Measurements from ENCODE around the gene UNK.

The UNK gene

DNA sequence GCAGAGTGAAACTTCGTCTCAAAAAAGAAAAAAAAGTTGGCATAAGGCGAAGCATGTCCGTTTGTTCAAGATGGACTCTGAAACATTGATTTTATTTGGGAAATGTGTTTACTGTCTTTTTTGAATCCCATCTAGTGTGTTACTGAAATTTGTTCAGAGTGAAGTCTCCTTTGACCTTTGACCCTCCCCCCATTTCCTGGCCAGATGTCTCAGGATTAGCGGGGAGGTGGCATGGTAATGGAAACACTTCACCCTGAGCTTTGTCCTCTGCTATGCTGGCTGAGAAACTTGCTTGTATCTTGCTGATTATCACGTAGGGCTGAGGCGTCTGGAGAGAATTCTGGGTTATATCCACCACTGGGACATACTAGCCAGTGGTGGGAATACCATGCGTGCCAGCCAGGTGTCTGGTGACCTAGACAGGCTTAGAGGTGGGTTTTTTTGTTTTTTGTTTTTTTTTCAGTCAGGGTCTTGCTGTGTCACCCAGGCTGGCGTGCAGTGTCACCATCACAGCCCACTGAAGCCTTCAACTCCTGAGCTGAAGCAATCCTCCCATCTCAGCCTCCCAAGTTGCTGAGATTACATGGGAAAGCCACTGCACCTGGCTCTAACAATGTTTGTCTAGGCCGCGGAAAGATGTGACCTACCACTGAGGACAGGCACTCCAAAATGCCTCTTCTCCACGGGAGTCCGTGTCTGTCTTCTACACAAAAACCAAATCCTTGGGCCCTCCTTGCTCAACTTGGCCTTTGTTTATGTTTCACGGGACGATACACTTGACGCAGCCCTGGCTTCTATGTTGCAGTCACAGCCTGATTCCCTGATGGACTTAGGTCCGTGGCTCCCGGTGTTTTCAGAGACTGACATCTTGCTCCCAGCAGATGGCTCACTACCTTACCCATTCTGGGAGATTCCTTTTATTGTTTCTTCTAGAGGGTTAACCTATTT lies 13.0 kb upstream of the UNK start:
- TF ChIP-seq, protein P1, sequence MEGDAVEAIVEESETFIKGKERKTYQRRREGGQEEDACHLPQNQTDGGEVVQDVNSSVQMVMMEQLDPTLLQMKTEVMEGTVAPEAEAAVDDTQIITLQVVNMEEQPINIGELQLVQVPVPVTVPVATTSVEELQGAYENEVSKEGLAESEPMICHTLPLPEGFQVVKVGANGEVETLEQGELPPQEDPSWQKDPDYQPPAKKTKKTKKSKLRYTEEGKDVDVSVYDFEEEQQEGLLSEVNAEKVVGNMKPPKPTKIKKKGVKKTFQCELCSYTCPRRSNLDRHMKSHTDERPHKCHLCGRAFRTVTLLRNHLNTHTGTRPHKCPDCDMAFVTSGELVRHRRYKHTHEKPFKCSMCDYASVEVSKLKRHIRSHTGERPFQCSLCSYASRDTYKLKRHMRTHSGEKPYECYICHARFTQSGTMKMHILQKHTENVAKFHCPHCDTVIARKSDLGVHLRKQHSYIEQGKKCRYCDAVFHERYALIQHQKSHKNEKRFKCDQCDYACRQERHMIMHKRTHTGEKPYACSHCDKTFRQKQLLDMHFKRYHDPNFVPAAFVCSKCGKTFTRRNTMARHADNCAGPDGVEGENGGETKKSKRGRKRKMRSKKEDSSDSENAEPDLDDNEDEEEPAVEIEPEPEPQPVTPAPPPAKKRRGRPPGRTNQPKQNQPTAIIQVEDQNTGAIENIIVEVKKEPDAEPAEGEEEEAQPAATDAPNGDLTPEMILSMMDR (IDR thresholded peaks at IDR 0.05; ENCODE audit: extremely low read depth, missing control alignments): no peak
- no peak for DNase-seq (ENCODE audit: low spot score)

DNA sequence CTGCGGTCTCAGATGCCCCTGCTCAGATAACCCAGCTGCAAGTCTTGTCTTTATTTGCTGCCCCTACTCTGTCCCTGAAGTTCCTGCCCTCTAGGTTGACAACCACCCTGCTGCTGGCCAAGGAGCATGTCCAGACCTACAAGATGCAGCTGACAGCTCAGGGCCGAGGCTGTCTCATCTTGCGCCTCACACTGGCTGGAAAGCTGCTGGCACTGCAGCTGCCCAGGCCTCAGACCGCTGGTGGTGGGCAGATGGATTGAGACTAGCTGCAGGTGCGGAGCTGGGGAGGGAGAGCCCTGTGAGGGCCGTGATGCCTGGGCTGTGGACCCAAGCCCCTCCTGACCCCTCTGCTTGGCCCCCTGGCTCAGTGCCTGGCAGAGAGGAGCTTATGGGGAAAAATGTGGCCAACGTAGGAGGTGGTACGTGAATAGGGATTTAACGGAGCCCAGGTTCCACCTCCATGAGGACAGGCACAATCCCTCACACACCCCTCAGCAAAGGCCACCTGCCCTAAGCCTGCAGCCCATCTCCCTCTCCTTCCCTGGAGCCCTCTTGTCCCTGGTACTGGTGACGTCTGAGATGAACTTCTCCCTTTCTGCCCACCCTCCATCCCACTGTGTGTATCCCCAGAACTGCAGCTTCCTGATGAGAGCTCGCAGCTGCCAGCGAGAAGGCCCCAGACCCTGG lies 11.3 kb upstream of the UNK start:
- TF ChIP-seq, protein P1 (IDR thresholded peaks at IDR 0.05; ENCODE audit: extremely low read depth, missing control alignments): no peak
- no peak for DNase-seq (ENCODE audit: low spot score)

DNA sequence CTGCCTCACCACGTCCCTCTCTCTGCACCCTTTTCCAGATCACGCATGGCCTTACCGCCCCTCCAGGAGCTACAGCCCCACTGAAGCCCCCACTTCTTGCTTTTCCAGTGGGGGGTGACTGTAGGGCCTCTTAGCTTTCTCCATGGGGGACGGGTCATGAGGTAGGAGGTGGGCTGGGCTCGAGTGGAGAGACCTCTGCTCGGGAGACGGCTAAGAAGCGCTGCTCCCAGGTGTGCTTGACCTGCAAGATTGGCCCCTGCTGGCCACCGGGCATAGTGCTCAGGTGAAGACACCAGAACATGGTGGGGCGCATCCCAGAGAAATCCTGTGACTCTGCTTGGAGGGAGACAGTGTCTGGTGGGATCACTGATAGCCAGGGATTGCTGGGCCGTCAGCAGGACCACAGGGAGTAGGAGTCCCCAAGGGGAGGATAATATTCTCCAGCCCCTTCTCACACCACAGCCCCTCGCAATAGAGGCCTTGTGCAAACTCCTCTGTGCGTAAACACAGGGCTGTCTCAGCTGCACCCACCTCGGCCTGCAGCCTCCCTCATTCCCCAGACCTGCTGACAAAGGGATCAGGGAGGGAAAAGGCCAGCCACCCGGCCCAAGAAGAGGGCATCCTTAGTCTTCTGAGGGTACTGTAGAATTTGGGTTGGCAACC lies 10.7 kb upstream of the UNK start:
- TF ChIP-seq, protein P1 (IDR thresholded peaks at IDR 0.05; ENCODE audit: extremely low read depth, missing control alignments): no peak
- DNase-seq (ENCODE audit: low spot score): no peak

DNA sequence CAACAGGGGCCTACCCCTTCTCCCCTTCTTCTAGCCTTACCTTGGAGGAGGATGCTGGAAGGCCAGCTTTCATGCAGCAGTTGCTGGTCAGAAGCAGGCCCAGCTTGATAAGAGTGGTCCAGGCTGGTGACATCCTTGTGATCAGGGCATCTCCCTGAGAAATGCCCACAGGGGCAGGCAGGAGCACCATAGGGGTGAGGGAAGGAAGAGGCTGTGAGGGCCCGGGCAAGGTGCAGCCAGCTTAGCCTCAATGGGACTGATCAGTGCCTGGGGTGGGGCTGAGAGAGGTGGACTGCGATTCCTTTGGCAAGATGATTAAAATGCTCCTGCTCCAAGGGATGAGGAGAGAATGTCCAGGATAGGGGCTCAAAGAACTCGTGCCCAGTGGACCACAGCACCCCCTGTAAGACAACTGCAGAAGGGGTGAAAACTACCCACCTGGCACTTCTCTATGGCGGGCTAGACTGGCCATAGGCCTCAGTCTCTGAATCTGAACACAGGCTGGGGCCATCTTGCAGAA lies 10.1 kb upstream of the UNK start:
- TF ChIP-seq, protein P1 (IDR thresholded peaks at IDR 0.05; ENCODE audit: extremely low read depth, missing control alignments): no peak
- no peak for DNase-seq (ENCODE audit: low spot score)

DNA sequence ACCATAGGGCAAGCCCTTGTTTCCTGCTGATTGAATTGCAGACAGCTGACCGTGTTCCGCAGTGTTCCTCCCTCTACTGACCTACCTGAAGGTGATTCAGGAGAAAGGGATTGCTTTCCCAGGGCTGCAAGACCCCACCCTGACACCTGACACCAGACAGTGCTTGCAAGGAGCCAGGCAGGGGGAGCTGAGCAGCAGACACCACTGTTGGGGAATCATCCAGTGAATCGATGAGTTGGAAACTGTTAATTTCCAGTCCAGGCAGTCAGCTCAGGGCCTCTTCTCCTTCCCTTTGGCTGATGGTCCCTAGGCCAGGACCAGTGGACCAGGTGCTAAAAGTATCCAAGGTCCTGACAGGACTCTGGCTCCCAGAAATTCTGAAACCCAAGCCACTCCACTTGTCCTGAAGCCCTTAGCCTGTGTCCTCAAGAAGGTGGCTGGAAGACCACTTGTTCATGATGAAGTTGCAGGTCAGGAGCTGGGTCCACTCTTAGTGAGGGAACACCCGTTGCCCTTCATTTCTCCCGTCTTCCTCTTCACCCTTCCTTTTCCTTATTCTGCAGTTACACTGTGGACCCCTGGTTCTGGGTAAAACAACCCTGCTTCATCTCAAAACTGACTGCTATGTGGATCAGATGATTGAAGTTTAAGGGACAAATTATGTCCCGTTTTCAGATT lies 9.5 kb upstream of the UNK start:
- TF ChIP-seq, protein P1 (IDR thresholded peaks at IDR 0.05; ENCODE audit: extremely low read depth, missing control alignments): no peak
- no peak for DNase-seq (ENCODE audit: low spot score)

DNA sequence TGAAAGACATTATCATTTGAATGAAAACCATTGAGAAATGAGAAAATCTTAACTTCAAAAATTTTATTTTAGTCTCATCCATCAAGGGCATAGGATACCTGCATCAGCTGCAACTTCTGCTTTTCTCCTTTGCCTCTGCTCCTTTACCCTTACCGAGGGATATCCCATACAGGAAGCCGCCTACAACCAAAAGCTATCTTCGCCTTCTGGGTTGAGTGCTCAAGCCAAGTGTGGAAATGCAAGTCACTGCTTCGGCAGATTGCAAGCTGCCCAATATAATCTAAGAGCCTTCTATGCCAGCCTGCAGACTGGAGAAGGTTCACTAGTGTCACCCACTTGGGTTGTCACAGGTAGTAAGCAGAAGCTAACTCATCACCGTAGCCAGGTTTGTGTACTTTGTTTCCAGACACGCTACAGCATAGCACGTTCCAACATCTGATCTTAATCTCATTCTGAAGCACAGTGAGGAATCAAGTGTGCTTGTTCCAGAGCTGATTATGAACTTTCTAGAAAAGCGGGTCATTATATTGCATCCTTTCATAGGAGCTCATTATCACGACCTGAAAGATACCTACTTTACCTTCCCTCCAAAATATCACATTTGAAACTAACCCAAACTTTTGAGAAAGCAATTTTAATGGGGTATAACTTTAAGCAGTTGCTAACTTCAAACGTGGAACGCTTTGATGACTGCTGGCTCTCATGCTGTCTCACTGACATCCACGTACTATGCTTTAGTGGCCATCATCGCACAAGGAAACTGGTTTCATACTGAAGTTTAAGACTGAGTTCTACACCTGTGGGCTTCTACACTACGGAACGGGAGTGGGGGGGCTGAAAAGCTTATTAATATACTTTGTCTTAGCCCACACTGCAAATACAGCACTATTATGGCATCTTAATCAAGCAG lies 8.0 kb upstream of the UNK start:
- TF ChIP-seq, protein P1 (IDR thresholded peaks at IDR 0.05; ENCODE audit: extremely low read depth, missing control alignments): no peak
- DNase-seq (ENCODE audit: low spot score): peak; percentile 10
